K562 (cell line): ENCODE data around the gene SFXN3. TPM values are rescaled to one million over a fixed set of nuclear protein-coding genes. Genes with fewer than 3 reads are reported as not detected.
A peak's percentile ranks its signal among the peaks of the same experiment; 100 is the strongest.

ENCODE experiments used
- E2F6 ChIP-seq, 2 experiments: IDR thresholded peaks; 2 replicates each; pipeline ENCODE4 v1.6.1; 2011; ENCODE audit warnings: borderline replicate concordance in 1 of 2, control low read depth in 1 of 2, low read depth in 1 of 2, low read length in 1 of 2, mild to moderate bottlenecking in 1 of 2, mixed read lengths in 1 of 2, moderate library complexity in 1 of 2; ENCODE audit not compliant: insufficient read depth in 1 of 2, insufficient read length in 1 of 2, poor library complexity in 1 of 2, severe bottlenecking in 1 of 2; ENCODE audit errors: extremely low read depth in 1 of 2
- GABPA ChIP-seq: fragments of 200-800 bp; sonication (Bioruptor generic); conservative IDR thresholded peaks from 2 replicates; pipeline ENCODE4 v1.6.1; 2016; ENCODE audit warnings: low read depth, missing genetic modification characterization, missing compliant biosample characterization
- MYC ChIP-seq, 2 experiments: fragments of 250-450 bp in 1 of 2; sonication (Bioruptor Pico) in 1 of 2; IDR thresholded peaks; 2 replicates each; pipeline versions ENCODE4 v1.5.1 to v1.6.1; 2012 to 2021; ENCODE audit warnings: low read depth in 2 of 2, borderline replicate concordance in 1 of 2, improper control_type of control experiment in 1 of 2, low read length in 1 of 2, mild to moderate bottlenecking in 1 of 2, moderate library complexity in 1 of 2
- ZNF592 ChIP-seq: fragments of 450-650 bp; IDR thresholded peaks from 2 replicates; pipeline ENCODE4 v1.6.1; 2017; ENCODE audit warnings: antibody characterized with exemption, mild to moderate bottlenecking
- polyA plus RNA-seq, 8 experiments: library from polyadenylated mRNA; depleted of rRNA in 4 of 8; stranded (reverse) in 5 of 8; unstranded in 3 of 8; fragments of >200 nt; fragmentation: Nextera tagmentation in 2 of 8; fragmentation: Illumina TruSeq in 1 of 8; extraction: Ambion mirVana in 2 of 8; extraction: Trizol in 1 of 8; gene quantifications; 2 replicates each; pipeline versions ENCODE4 v1.2.1 to v1.2.3, GENCODE V29; 2011 to 2014; ENCODE audit warnings: inconsistent platforms in 1 of 8, missing spikeins in 1 of 8
- total RNA-seq, 7 experiments: library from RNA; depleted of rRNA in 6 of 7; stranded (reverse); fragments of >200 nt in 6 of 7; fragmentation: Illumina TruSeq in 2 of 7; extraction: Trizol in 2 of 7; gene quantifications; 2 replicates each; pipeline versions ENCODE4 v1.2.1 to v1.2.3, GENCODE V29; 2011 to 2021; ENCODE audit warnings: low replicate concordance in 1 of 7

Gene SFXN3
- total and polyA plus RNA-seq, 9 of the 15 experiments (the other 6 are each of a cell fraction or from before 2014, with no cell fraction given) = 0.24 to 4.6 (median 0.86) TPM

GRCh38 chr10:101063050-101063525 lies 32.1 kb downstream of the SFXN3 start (continued):
- peak in 1 of 2 experiments; percentile 58 for TF ChIP-seq E2F6 (IDR thresholded peaks at IDR 0.05; ENCODE audit: borderline replicate concordance in 1 of 2, extremely low read depth in 1 of 2, insufficient read depth in 1 of 2, insufficient read length in 1 of 2, low read depth in 1 of 2, low read length in 1 of 2, poor library complexity in 1 of 2, severe bottlenecking in 1 of 2)
- TF ChIP-seq MYC (IDR thresholded peaks at IDR 0.05; ENCODE audit: low read depth, low read length) = no peak
- TF ChIP-seq MYC (CRISPR knock-in tag; IDR thresholded peaks at IDR 0.05; ENCODE audit: borderline replicate concordance, low read depth) = peak; percentile 13; the same call in 1 of the 2 replicates
- TF ChIP-seq GABPA (tag) = 0 out of 2 replicates have a peak, but pooled peaks have one; percentile 4
- 0 out of 2 replicates have a peak, but pooled peaks have one; percentile 44 for TF ChIP-seq ZNF592
